ENCODE results near the gene DUSP28. TPM values are rescaled to one million over a fixed set of nuclear protein-coding genes. Genes with fewer than 3 reads are reported as not detected.

The DUSP28 gene
- total RNA-seq, 1 donor from 2014 or later = 4.9 TPM

- H3K9me3 Mint-ChIP-seq (ENCODE audit: low read depth) = no peaks in the 10 kb centered on the region
- DNase-seq (ENCODE audit: low spot score, unreplicated experiment) = no peak
- no peak overlapping the region for H3K27ac Mint-ChIP-seq
- no peaks in the 10 kb centered on the region for H3K27me3 Mint-ChIP-seq
- no peak overlapping the region for H3K4me3 Mint-ChIP-seq (ENCODE audit: low read depth)
- H3K4me1 Mint-ChIP-seq (ENCODE audit: low read depth) = peaks cover 5% of the 10 kb centered on the region
- TF ChIP-seq CTCF (IDR thresholded peaks at IDR 0.05; ENCODE audit: unreplicated experiment) = no peak
- peaks cover 2% of the 10 kb centered on the region for H3K36me3 Mint-ChIP-seq (ENCODE audit: insufficient read depth)
Observed at GRCh38 chr2:240602266-240603050, 42.3 kb downstream of the DUSP28 start.

GRCh38 chr2:240603081-240603835 is 43.1 kb downstream of the DUSP28 start:
- no peak for TF ChIP-seq CTCF (IDR thresholded peaks at IDR 0.05; ENCODE audit: unreplicated experiment)
- Mint-ChIP-seq H3K36me3 (ENCODE audit: insufficient read depth) (peaks cover 2% of the 10 kb centered on the region), H3K4me1 (ENCODE audit: low read depth) (peaks cover 5% of the 10 kb centered on the region), H3K27ac (no peak overlapping the region), H3K27me3 (no peaks in the 10 kb centered on the region), H3K4me3 (ENCODE audit: low read depth) (no peak overlapping the region), H3K9me3 (ENCODE audit: low read depth) (no peaks in the 10 kb centered on the region)
- no peak for DNase-seq (ENCODE audit: low spot score, unreplicated experiment)

- Mint-ChIP-seq H3K9me3 (ENCODE audit: low read depth) (no peaks in the 10 kb centered on the region), H3K36me3 (ENCODE audit: insufficient read depth) (peaks cover 2% of the 10 kb centered on the region), H3K4me1 (ENCODE audit: low read depth) (peaks cover 5% of the 10 kb centered on the region), H3K4me3 (ENCODE audit: low read depth) (no peak overlapping the region), H3K27me3 (no peaks in the 10 kb centered on the region), H3K27ac (no peak overlapping the region)
- no peak for TF ChIP-seq CTCF (IDR thresholded peaks at IDR 0.05; ENCODE audit: unreplicated experiment)
- no peak for DNase-seq (ENCODE audit: low spot score, unreplicated experiment)
Observed at GRCh38 chr2:240603846-240604245, 43.7 kb downstream of the DUSP28 start.

- TF ChIP-seq CTCF (IDR thresholded peaks at IDR 0.05; ENCODE audit: unreplicated experiment) = peak; percentile 67
- H3K36me3 Mint-ChIP-seq (ENCODE audit: insufficient read depth) = peaks cover 2% of the 10 kb centered on the region
Observed at GRCh38 chr2:240604291-240604938, 44.3 kb downstream of the DUSP28 start.

More at GRCh38 chr2:240604291-240604938, 44.3 kb downstream of the DUSP28 start:
- no peaks in the 10 kb centered on the region for H3K9me3 Mint-ChIP-seq (ENCODE audit: low read depth)
- H3K27me3 Mint-ChIP-seq = no peaks in the 10 kb centered on the region
- H3K4me1 Mint-ChIP-seq (ENCODE audit: low read depth) = peaks cover 5% of the 10 kb centered on the region
- H3K4me3 Mint-ChIP-seq (ENCODE audit: low read depth) = peak overlapping the region; percentile 40
- H3K27ac Mint-ChIP-seq = no peak overlapping the region
- DNase-seq (ENCODE audit: low spot score, unreplicated experiment) = peak; percentile 44

All from progenitor cell of endocrine pancreas (in vitro differentiated cells).